GM06990 (cell line): ENCODE results near the gene CLEC4C.

Experiments
- DNase-seq: peaks from one replicate; pipeline ENCODE4 v3.0.0-alpha.2; 2011; ENCODE audit not compliant: insufficient read length; ENCODE audit errors: extremely low read depth
- H3K27me3 ChIP-seq: replicated peaks from 2 replicates; pipeline ENCODE4 v1.6.0; 2011; ENCODE audit warnings: low read length; ENCODE audit not compliant: control insufficient read depth, insufficient read depth
- H3K36me3 ChIP-seq: 2 replicates; pipeline ENCODE4 v1.5.1; 2011; ENCODE audit warnings: low read length; ENCODE audit not compliant: control insufficient read depth, insufficient read depth
- H3K4me3 ChIP-seq: replicated peaks from 2 replicates; pipeline ENCODE4 v1.5.1; 2011; ENCODE audit warnings: low read depth, mild to moderate bottlenecking, control low read depth, low read length
- CTCF ChIP-seq: IDR thresholded peaks from 2 replicates; pipeline ENCODE4 v1.5.1; 2011; ENCODE audit warnings: low read length, control low read depth, mild to moderate bottlenecking, inconsistent platforms; ENCODE audit not compliant: insufficient read depth, poor library complexity, severe bottlenecking

The CLEC4C gene

GRCh38 chr12:7709969-7710675 lies 37.1 kb downstream of the CLEC4C start:
- Histone ChIP-seq H3K4me3 (no peak overlapping the region), H3K36me3 (no peaks in the 10 kb centered on the region), H3K27me3 (no peaks in the 10 kb centered on the region)
- DNase-seq: no peak
- TF ChIP-seq CTCF: no peak

GRCh38 chr12:7705846-7706245 lies 41.3 kb downstream of the CLEC4C start:
- H3K36me3 ChIP-seq: no peaks in the 10 kb centered on the region
- H3K4me3 ChIP-seq: no peak overlapping the region
- DNase-seq: no peak
- no peak for TF ChIP-seq CTCF
- H3K27me3 ChIP-seq: no peaks in the 10 kb centered on the region

GRCh38 chr12:7695566-7696197 lies 51.5 kb downstream of the CLEC4C start, which contains the start of gene GDF3:
Gene GDF3, minus strand, starts transcription at chr12:7695775. Its CDS starts 47 bp downstream, at chr12:7695728.
- Histone ChIP-seq H3K27me3 (no peaks in the 10 kb centered on the region), H3K36me3 (no peaks in the 10 kb centered on the region), H3K4me3 (no peak within 1 kb of the TSS)
- DNase-seq: no peak
- no peak for TF ChIP-seq CTCF

GRCh38 chr12:7695237-7695560 lies 52.0 kb downstream of the CLEC4C start:
- Histone ChIP-seq H3K27me3 (no peaks in the 10 kb centered on the region), H3K4me3 (no peak overlapping the region), H3K36me3 (no peaks in the 10 kb centered on the region)
- TF ChIP-seq CTCF: no peak
- no peak for DNase-seq

- Histone ChIP-seq H3K36me3 (no peaks in the 10 kb centered on the region), H3K27me3 (no peaks in the 10 kb centered on the region), H3K4me3 (no peak overlapping the region)
- DNase-seq: no peak
- no peak for TF ChIP-seq CTCF
Observed at GRCh38 chr12:7694556-7695236, 52.5 kb downstream of the CLEC4C start.
